H1 (cell line): ENCODE results near the gene MSANTD2. TPM values are rescaled to one million over a fixed set of nuclear protein-coding genes. Genes with fewer than 3 reads are reported as not detected.
A peak's percentile ranks its signal among the peaks of the same experiment; 100 is the strongest.

ENCODE experiments used
- CTCF ChIA-PET: fragments of 300-600 bp; sonication (Branson Sonifier 250); formaldehyde crosslinking; loops from one replicate; lab custom pipeline; 2021; ENCODE audit not compliant: partially characterized antibody; lab: Charles Lee
- POLR2A ChIA-PET: fragments of 300-600 bp; sonication (Branson Sonifier 250); formaldehyde crosslinking; loops from one replicate; lab custom pipeline; 2021; ENCODE audit warnings: inconsistent platforms; ENCODE audit not compliant: partially characterized antibody; lab: Charles Lee
- DNase-seq, 2 experiments: peaks; one replicate each; pipeline versions ENCODE4 v3.0.0 to v3.0.0-alpha.2; 2010 to 2022; ENCODE audit warnings: low spot score in 2 of 2, low read depth in 1 of 2, mixed read lengths in 1 of 2
- FAIRE-seq: peaks from 2 replicates; lab custom pipeline; 2011; peaks lifted over from hg19 to GRCh38; lab: Jason Lieb, UNC
- H2AFZ ChIP-seq: 2 replicates; pipeline ENCODE4 v1.8.1; 2012; ENCODE audit warnings: low read length, inconsistent platforms
- H2AK5ac ChIP-seq: 2 replicates; pipeline ENCODE4 v1.6.1; 2013; ENCODE audit warnings: low read depth, low read length
- H2BK120ac ChIP-seq: replicated peaks from 2 replicates; pipeline ENCODE3; 2013; ENCODE audit warnings: low read depth, low read length, inconsistent platforms
- H2BK12ac ChIP-seq: 2 replicates; pipeline ENCODE4 v1.6.1; 2013; ENCODE audit warnings: low read depth, low read length
- H2BK15ac ChIP-seq: 2 replicates; pipeline ENCODE4 v1.6.1; 2013; ENCODE audit warnings: low read length
- H2BK20ac ChIP-seq: 2 replicates; pipeline ENCODE4 v1.6.1; 2013; ENCODE audit warnings: low read length
- H2BK5ac ChIP-seq: 2 replicates; pipeline ENCODE4 v1.6.1; 2013; ENCODE audit warnings: low read depth, low read length
- H3K14ac ChIP-seq: 2 replicates; pipeline ENCODE4 v1.6.1; 2013; ENCODE audit warnings: inconsistent platforms; ENCODE audit not compliant: insufficient read length
- H3K18ac ChIP-seq: 2 replicates; pipeline ENCODE4 v1.6.1; 2013; ENCODE audit warnings: low read length; ENCODE audit errors: extremely low read depth
- H3K23ac ChIP-seq: 2 replicates; pipeline ENCODE4 v1.6.1; 2013; ENCODE audit warnings: inconsistent platforms; ENCODE audit not compliant: insufficient read length
- H3K23me2 ChIP-seq: 2 replicates; pipeline ENCODE4 v1.6.1; 2013; ENCODE audit warnings: low read depth, low read length
- H3K27ac ChIP-seq: 2 replicates; pipeline ENCODE4 v1.6.1; 2011; ENCODE audit warnings: low read depth, low read length, inconsistent platforms
- H3K27me3 ChIP-seq, 4 experiments: replicated peaks in 1 of 4; 1 replicate in 1 of 4; 2 replicates in 3 of 4; pipeline versions ENCODE4 v1.6.1 to v1.8.1; 2011 to 2013; ENCODE audit warnings: low read length in 3 of 4, mild to moderate bottlenecking in 3 of 4, inconsistent platforms in 2 of 4, mixed read lengths in 2 of 4, moderate library complexity in 1 of 4; ENCODE audit not compliant: control insufficient read depth in 3 of 4, insufficient read depth in 3 of 4; ENCODE audit errors: extremely low read depth in 1 of 4
- H3K36me3 ChIP-seq, 4 experiments: 2 replicates each; pipeline versions ENCODE4 v1.6.1 to v1.8.1; 2011 to 2013; ENCODE audit warnings: mild to moderate bottlenecking in 4 of 4, low read length in 3 of 4, moderate library complexity in 2 of 4, control low read depth in 1 of 4, inconsistent platforms in 1 of 4; ENCODE audit not compliant: insufficient read depth in 4 of 4, control insufficient read depth in 2 of 4
- H3K4ac ChIP-seq: replicated peaks from 2 replicates; pipeline ENCODE3; 2013; ENCODE audit warnings: low read length, low read depth, mixed read lengths, inconsistent platforms; ENCODE audit not compliant: insufficient read length
- H3K4me1 ChIP-seq, 4 experiments: replicated peaks in 1 of 4; 1 replicate in 1 of 4; 2 replicates in 3 of 4; pipeline versions ENCODE4 v1.6.1 to v1.8.1; 2011 to 2013; ENCODE audit warnings: low read length in 3 of 4, inconsistent platforms in 2 of 4, mixed read lengths in 1 of 4; ENCODE audit not compliant: insufficient read depth in 4 of 4, control insufficient read depth in 3 of 4
- H3K4me2 ChIP-seq, 2 experiments: 2 replicates each; pipeline versions ENCODE4 v1.6.1 to v1.8.1; 2011 to 2013; ENCODE audit warnings: low read depth in 2 of 2, low read length in 2 of 2, control low read depth in 1 of 2, inconsistent platforms in 1 of 2, mild to moderate bottlenecking in 1 of 2; ENCODE audit not compliant: insufficient read depth in 1 of 2
- H3K4me3 ChIP-seq, 4 experiments: fragments of 200-600, 300-600 bp in 1 of 4; sonication (generic), shearing (Covaris generic), sonication (Bioruptor Twin) in 1 of 4; 2 replicates each; pipeline versions ENCODE4 v1.5.1 to v1.8.1; 2011 to 2016; ENCODE audit warnings: low read length in 4 of 4, low read depth in 3 of 4, control low read depth in 2 of 4, inconsistent platforms in 2 of 4, mild to moderate bottlenecking in 2 of 4, mixed read lengths in 1 of 4, moderate library complexity in 1 of 4; ENCODE audit not compliant: insufficient read depth in 2 of 4; ENCODE audit errors: extremely low read depth in 1 of 4
- H3K56ac ChIP-seq: replicated peaks from 2 replicates; pipeline ENCODE3; 2013; ENCODE audit warnings: low read depth, mild to moderate bottlenecking, mixed read lengths, low read length, inconsistent platforms; ENCODE audit not compliant: insufficient read length
- H3K79me1 ChIP-seq: 2 replicates; pipeline ENCODE4 v1.6.1; 2013; ENCODE audit warnings: low read depth, low read length, control low read depth
- H3K79me2 ChIP-seq, 2 experiments: 2 replicates each; pipeline versions ENCODE4 v1.6.1 to v1.8.1; 2012 to 2013; ENCODE audit warnings: low read length in 2 of 2, mild to moderate bottlenecking in 2 of 2, inconsistent platforms in 1 of 2; ENCODE audit not compliant: insufficient read depth in 2 of 2, control insufficient read depth in 1 of 2
- H3K9ac ChIP-seq, 4 experiments: replicated peaks in 1 of 4; 1 replicate in 1 of 4; 2 replicates in 3 of 4; pipeline versions ENCODE4 v1.6.1 to v1.8.1; 2011 to 2013; ENCODE audit warnings: low read depth in 3 of 4, low read length in 3 of 4, control low read depth in 2 of 4, mild to moderate bottlenecking in 2 of 4, moderate library complexity in 2 of 4, inconsistent platforms in 1 of 4; ENCODE audit errors: extremely low read depth in 1 of 4
- H3K9me3 ChIP-seq, 2 experiments: 2 replicates each; pipeline versions ENCODE4 v1.6.1 to v1.8.1; 2012 to 2013; ENCODE audit warnings: mild to moderate bottlenecking in 2 of 2, moderate library complexity in 2 of 2, control low read depth in 1 of 2, inconsistent platforms in 1 of 2, low read depth in 1 of 2, low read length in 1 of 2, mixed read lengths in 1 of 2; ENCODE audit not compliant: insufficient read depth in 2 of 2
- H4K20me1 ChIP-seq, 2 experiments: replicated peaks in 1 of 2; 2 replicates each; pipeline versions ENCODE3 to v1.8.1; 2011 to 2013; ENCODE audit warnings: inconsistent platforms in 2 of 2, low read length in 2 of 2, mild to moderate bottlenecking in 1 of 2; ENCODE audit not compliant: insufficient read depth in 2 of 2, control insufficient read depth in 1 of 2
- H4K5ac ChIP-seq: 2 replicates; pipeline ENCODE4 v1.6.1; 2013; ENCODE audit warnings: low read length, low read depth, mixed read lengths, inconsistent platforms; ENCODE audit not compliant: insufficient read length
- H4K8ac ChIP-seq: 2 replicates; pipeline ENCODE4 v1.8.0; 2013; ENCODE audit warnings: mild to moderate bottlenecking, moderate library complexity, low read length, inconsistent platforms; ENCODE audit not compliant: insufficient read depth; ENCODE audit errors: extremely low read depth
- H4K91ac ChIP-seq: replicated peaks from 2 replicates; pipeline ENCODE3; 2013; ENCODE audit warnings: low read length, mixed read lengths, inconsistent platforms; ENCODE audit not compliant: insufficient read length
- CEBPB ChIP-seq: IDR thresholded peaks from 2 replicates; pipeline ENCODE4 v1.6.1; 2012; ENCODE audit warnings: low read depth, low read length
- CTBP2 ChIP-seq: IDR thresholded peaks from 2 replicates; pipeline ENCODE4 v1.7.0; 2011; ENCODE audit warnings: borderline replicate concordance, mild to moderate bottlenecking, moderate library complexity, mixed read lengths, low read length; ENCODE audit not compliant: insufficient read depth, insufficient read length
- EZH2 ChIP-seq: fragments of 200-600 bp; sonication (generic); IDR thresholded peaks from 2 replicates; pipeline ENCODE4 v1.7.1; 2012; ENCODE audit warnings: low read depth, mild to moderate bottlenecking, moderate library complexity, low read length, inconsistent platforms; ENCODE audit not compliant: severe bottlenecking
- GTF2F1 ChIP-seq: IDR thresholded peaks from 2 replicates; pipeline ENCODE4 v1.6.1; 2012; ENCODE audit warnings: low read depth, low read length, improper control_type of control experiment, borderline replicate concordance
- KDM5A ChIP-seq: fragments of 200-600 bp; IDR thresholded peaks from 2 replicates; pipeline ENCODE4 v1.7.1; 2012; ENCODE audit warnings: mild to moderate bottlenecking, low read length, inconsistent platforms, mixed read lengths
- NRF1 ChIP-seq: IDR thresholded peaks from 2 replicates; pipeline ENCODE4 v1.6.1; 2011; ENCODE audit warnings: mild to moderate bottlenecking, low read depth, low read length, improper control_type of control experiment
- POLR2A ChIP-seq, 2 experiments: IDR thresholded peaks; 1 replicate in 1 of 2; 2 replicates in 1 of 2; pipeline ENCODE4 v1.6.1; 2011; ENCODE audit warnings: low read depth in 2 of 2, low read length in 2 of 2, mild to moderate bottlenecking in 2 of 2; ENCODE audit errors: control extremely low read depth in 1 of 2
- POU5F1 ChIP-seq: IDR thresholded peaks from 2 replicates; pipeline ENCODE4 v1.6.1; 2011; ENCODE audit warnings: low read depth, mild to moderate bottlenecking, low read length, moderate library complexity
- RNF2 ChIP-seq: fragments of 200-900, 300-1000 bp; sonication (generic); IDR thresholded peaks from 2 replicates; pipeline ENCODE4 v1.7.1; 2016; ENCODE audit warnings: borderline replicate concordance, low read depth, mild to moderate bottlenecking, antibody characterized with exemption, low read length; ENCODE audit not compliant: poor library complexity, severe bottlenecking; ENCODE audit errors: missing control alignments
- SRF ChIP-seq: IDR thresholded peaks from 2 replicates; pipeline ENCODE4 v1.6.1; 2011; ENCODE audit warnings: mild to moderate bottlenecking, low read depth, low read length, moderate library complexity
- SUZ12 ChIP-seq: fragments of 200-600 bp; sonication (generic); IDR thresholded peaks from 2 replicates; pipeline ENCODE4 v1.6.1; 2012; ENCODE audit warnings: mild to moderate bottlenecking, inconsistent platforms, low read length, moderate library complexity, mixed read lengths
- TBP ChIP-seq: IDR thresholded peaks from 2 replicates; pipeline ENCODE4 v1.6.1; 2011; ENCODE audit warnings: low read depth, low read length, improper control_type of control experiment
- WGBS, 2 experiments: shearing (Covaris generic) in 1 of 2; methylation state at CpG; one replicate each; pipeline versions ENCODE4 v1.1.6 to v1.1.7; 2013 to 2015; ENCODE audit warnings: low lambda C conversion rate in 2 of 2, mixed read lengths in 2 of 2, inconsistent platforms in 1 of 2, low coverage in 1 of 2, missing lambda C conversion rate in 1 of 2; ENCODE audit not compliant: insufficient replicate concordance in 2 of 2, insufficient coverage in 1 of 2, insufficient read length in 1 of 2; ENCODE audit errors: extremely low coverage in 1 of 2, missing lambda C conversion rate in 1 of 2; 5-methylcytosine and 5-hydroxymethylcytosine counted together
- polyA plus RNA-seq, 7 experiments: library from polyadenylated mRNA; depleted of rRNA in 3 of 7; stranded (reverse) in 5 of 7; unstranded in 2 of 7; fragments of >200 nt in 5 of 7; fragments of 200-250 nt in 2 of 7; gene quantifications; 1 replicate in 5 of 7; 2 replicates in 1 of 7; 4 replicates in 1 of 7; pipeline versions ENCODE4 v1.2.1 to v1.2.3, GENCODE V29; 2011 to 2013; ENCODE audit warnings: missing spikeins in 2 of 7, mixed read lengths in 2 of 7
- total RNA-seq: library from RNA; stranded (reverse); fragmentation: NEBNext Ultra II Directional; extraction: Animal tissue kit (Norgen Biotek cat#: 25700); gene quantifications from 2 replicates; pipeline ENCODE4 v1.2.1, GENCODE V29; 2021

Gene MSANTD2
- total and polyA plus RNA-seq, 2 of the 8 experiments (the other 6 are each of a cell fraction or from before 2014, with no cell fraction given), result 8.2 to 15.9 TPM

DNA sequence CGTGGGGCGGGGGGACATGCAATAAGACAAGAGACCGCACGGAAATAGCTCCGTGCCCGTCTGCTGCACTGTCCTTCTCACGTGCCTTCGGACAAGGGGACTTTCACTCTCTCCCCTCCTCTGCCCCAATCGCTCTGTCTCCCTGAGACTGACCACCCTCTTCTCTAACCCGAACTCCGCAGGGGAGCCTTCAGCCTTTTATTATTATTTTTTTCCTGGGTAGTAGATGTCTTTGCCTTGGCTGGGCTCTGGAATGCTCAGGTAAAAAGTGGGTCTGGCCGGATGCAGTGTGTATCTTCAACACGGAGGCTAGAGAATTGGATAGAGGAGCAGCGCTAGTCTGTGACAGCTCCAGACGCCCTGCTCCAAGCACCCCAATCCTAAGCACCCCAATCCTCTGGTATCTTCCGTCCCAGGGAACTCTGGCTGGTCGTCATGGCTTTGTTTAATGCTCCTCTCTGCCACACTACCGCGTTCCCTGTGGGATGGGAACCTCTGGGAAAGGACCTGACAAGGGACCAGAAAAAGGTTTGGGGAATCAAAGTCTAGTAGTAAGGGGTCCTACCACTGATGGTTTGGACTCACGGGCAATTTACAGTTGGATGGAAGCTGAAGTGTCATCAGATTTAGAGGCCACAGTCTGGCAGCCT lies 39.9 kb upstream of the MSANTD2 start:
- Histone ChIP-seq H2BK120ac (no peak overlapping the region), H3K23ac (no peak overlapping the region), H2BK15ac (no peak overlapping the region), H2AK5ac (no peak overlapping the region), H3K4me1 (peaks cover 3 to 24% (median 7%) of the 10 kb centered on the region in 4 experiments), H3K79me2 (no peaks in the 10 kb centered on the region), H4K8ac (no peak overlapping the region), H3K23me2 (peaks cover 2% of the 10 kb centered on the region; the same call in 1 of the 2 replicates), H3K4me3 (peak overlapping the region; percentile 16 to 56 (median 28); a peak in 6 of 8 replicates), H4K20me1 (peaks cover 14 to 30% of the 10 kb centered on the region in 2 experiments), H2AFZ (no peak overlapping the region), H3K9ac (no peak overlapping the region), H3K27ac (no peak overlapping the region), H3K4me2 (peak overlapping the region; percentile 72 to 74), H3K36me3 (peaks cover 0 to 5% (median 0%) of the 10 kb centered on the region in 4 experiments; a peak in 1 of 8 replicates), H3K79me1 (no peaks in the 10 kb centered on the region), H4K91ac (no peak overlapping the region), H3K56ac (no peak overlapping the region), H2BK5ac (no peak overlapping the region), H3K27me3 (peaks cover 73 to 84% (median 79%) of the 10 kb centered on the region in 4 experiments), H3K18ac (no peak overlapping the region), H3K9me3 (no peaks in the 10 kb centered on the region), H3K4ac (no peak overlapping the region), H4K5ac (no peak overlapping the region), H2BK20ac (peak overlapping the region; percentile 15; the same call in 1 of the 2 replicates), H2BK12ac (peak overlapping the region; percentile 50; the same call in 1 of the 2 replicates), H3K14ac (no peak overlapping the region)
- ChIA-PET CTCF (interaction anchor here (0.7 to 8.3 kb wide), 11 partner anchors 14 to 578 kb away, joined by 3 to 108 read pairs (median 6); partner anchors contain the start of genes MSANTD2 and ROBO3), POLR2A (interaction anchor here (1.7 kb wide), 1 partner anchor 36 kb away, joined by 4 read pairs; no protein-coding TSS in a partner anchor)
- WGBS, 2 experiments, result 6% methylated on average over 20 of the region's 20 CpGs; no CpG with 5 or more reads in 1 of the 2 experiments
- DNase-seq (peak in 1 of 2 experiments; percentile 64), FAIRE-seq (no peak)
- TF ChIP-seq RNF2, result peak; percentile 93
- no peak for TF ChIP-seq POU5F1
- no peak for TF ChIP-seq GTF2F1
- no peak for TF ChIP-seq SRF
- TF ChIP-seq SUZ12, result peak; percentile 77; the same call in 1 of the 2 replicates
- no peak for TF ChIP-seq CEBPB
- TF ChIP-seq CTBP2, result no peak
- no peak for TF ChIP-seq NRF1
- no peak for TF ChIP-seq KDM5A
- TF ChIP-seq POLR2A (IDR thresholded peaks at IDR 0.05; ENCODE audit: control extremely low read depth in 1 of 2, low read depth in 2 of 2, low read length in 2 of 2), result no peak
- peak; percentile 58 for TF ChIP-seq EZH2
- TF ChIP-seq TBP, result no peak
